Neutrophil (primary cell): ENCODE data around the gene ERC2.

Experiments
- H3K27ac ChIP-seq: fragments of 200-600 bp; sonication (generic); 2 replicates; pipeline ENCODE4 v1.5.1; 2016; ENCODE audit warnings: mild to moderate bottlenecking, moderate library complexity
- H3K27me3 ChIP-seq: fragments of 200-600 bp; sonication (generic); 2 replicates; pipeline ENCODE4 v1.6.0; 2016; ENCODE audit warnings: mild to moderate bottlenecking
- H3K36me3 ChIP-seq: fragments of 200-600 bp; sonication (generic); 2 replicates; pipeline ENCODE4 v1.5.1; 2017
- H3K4me1 ChIP-seq, 2 experiments: fragments of 200-600 bp in 1 of 2; sonication (generic) in 1 of 2; 1 replicate in 1 of 2; 2 replicates in 1 of 2; pipeline versions ENCODE4 v1.5.1 to v1.6.1; 2013 to 2016; ENCODE audit warnings: low read depth in 1 of 2, low read length in 1 of 2, mild to moderate bottlenecking in 1 of 2, moderate library complexity in 1 of 2; ENCODE audit not compliant: control insufficient read depth in 1 of 2, insufficient read depth in 1 of 2
- H3K4me3 ChIP-seq, 2 experiments: fragments of 200-600 bp in 1 of 2; sonication (generic) in 1 of 2; 1 replicate in 1 of 2; 2 replicates in 1 of 2; pipeline ENCODE4 v1.5.1; 2013 to 2016; ENCODE audit warnings: low read depth in 1 of 2, low read length in 1 of 2, mild to moderate bottlenecking in 1 of 2, moderate library complexity in 1 of 2
- H3K9me3 ChIP-seq: fragments of 200-600 bp; sonication (generic); 2 replicates; pipeline ENCODE4 v1.5.1; 2016
- TF ChIP-seq, protein P1 (sequence below): fragments of 200-600 bp; sonication (generic); IDR thresholded peaks from 2 replicates; pipeline ENCODE4 v1.5.1; 2016; ENCODE audit warnings: antibody characterized with exemption

Gene ERC2

DNA sequence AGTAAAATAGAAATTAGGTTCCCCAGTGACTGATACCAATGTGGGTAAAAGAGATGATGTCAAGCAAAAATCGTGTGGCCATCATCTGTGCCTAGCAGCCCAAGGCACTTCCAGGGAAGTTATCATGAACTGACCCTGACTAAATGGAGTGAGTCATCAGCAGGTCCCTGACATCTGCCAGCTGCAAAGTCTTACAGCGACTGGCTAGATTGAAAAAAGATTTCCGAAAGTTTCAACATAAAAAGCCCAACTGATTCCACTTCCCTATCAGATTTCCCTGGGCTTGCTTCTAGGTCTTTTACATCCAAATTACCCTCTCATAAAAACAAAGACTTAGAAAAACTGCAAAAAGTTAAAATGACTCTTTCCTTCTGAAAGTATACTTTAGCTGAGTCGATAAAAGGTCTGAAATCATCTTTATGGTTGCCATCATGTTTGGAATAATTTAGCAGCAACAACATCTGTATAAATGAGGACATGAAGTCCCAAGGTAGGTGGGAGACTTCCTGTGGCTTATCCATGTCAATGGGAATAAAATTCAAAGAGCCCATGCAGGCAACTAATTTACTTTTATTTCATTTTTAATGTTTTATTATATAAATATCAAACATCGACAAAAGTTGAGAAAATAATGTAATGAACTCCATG, 342.8 kb downstream of the ERC2 start:
- Histone ChIP-seq H3K4me1 (no peaks in the 10 kb centered on the region), H3K9me3 (no peaks in the 10 kb centered on the region), H3K36me3 (no peaks in the 10 kb centered on the region), H3K27ac (no peak overlapping the region), H3K4me3 (no peak overlapping the region), H3K27me3 (peaks cover 8% of the 10 kb centered on the region)
- TF ChIP-seq, protein P1, sequence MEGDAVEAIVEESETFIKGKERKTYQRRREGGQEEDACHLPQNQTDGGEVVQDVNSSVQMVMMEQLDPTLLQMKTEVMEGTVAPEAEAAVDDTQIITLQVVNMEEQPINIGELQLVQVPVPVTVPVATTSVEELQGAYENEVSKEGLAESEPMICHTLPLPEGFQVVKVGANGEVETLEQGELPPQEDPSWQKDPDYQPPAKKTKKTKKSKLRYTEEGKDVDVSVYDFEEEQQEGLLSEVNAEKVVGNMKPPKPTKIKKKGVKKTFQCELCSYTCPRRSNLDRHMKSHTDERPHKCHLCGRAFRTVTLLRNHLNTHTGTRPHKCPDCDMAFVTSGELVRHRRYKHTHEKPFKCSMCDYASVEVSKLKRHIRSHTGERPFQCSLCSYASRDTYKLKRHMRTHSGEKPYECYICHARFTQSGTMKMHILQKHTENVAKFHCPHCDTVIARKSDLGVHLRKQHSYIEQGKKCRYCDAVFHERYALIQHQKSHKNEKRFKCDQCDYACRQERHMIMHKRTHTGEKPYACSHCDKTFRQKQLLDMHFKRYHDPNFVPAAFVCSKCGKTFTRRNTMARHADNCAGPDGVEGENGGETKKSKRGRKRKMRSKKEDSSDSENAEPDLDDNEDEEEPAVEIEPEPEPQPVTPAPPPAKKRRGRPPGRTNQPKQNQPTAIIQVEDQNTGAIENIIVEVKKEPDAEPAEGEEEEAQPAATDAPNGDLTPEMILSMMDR, result no peak

DNA sequence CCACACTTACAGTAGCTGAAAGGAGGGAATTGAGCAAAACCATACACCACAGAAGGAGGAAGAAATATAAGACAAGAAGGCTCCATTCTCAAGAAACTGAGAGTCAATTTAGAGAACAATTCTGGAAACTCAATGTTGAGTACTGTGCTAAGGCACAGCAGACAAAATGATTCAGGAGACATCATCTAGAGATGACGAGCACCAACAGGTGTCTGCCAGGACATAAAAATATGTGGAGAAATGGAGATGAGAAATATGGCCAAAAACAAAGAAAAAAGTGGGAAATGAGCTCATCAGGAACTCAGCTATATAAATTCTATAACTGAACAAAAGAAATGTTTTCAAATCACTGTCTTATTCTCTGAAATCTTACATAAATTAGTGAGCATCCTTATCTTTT, 343.7 kb downstream of the ERC2 start:
- H3K4me1 ChIP-seq, result no peaks in the 10 kb centered on the region
- no peaks in the 10 kb centered on the region for H3K9me3 ChIP-seq
- no peaks in the 10 kb centered on the region for H3K36me3 ChIP-seq
- peaks cover 5% of the 10 kb centered on the region for H3K27me3 ChIP-seq
- H3K27ac ChIP-seq, result no peak overlapping the region
- H3K4me3 ChIP-seq, result no peak overlapping the region
- TF ChIP-seq, protein P1, result no peak

DNA sequence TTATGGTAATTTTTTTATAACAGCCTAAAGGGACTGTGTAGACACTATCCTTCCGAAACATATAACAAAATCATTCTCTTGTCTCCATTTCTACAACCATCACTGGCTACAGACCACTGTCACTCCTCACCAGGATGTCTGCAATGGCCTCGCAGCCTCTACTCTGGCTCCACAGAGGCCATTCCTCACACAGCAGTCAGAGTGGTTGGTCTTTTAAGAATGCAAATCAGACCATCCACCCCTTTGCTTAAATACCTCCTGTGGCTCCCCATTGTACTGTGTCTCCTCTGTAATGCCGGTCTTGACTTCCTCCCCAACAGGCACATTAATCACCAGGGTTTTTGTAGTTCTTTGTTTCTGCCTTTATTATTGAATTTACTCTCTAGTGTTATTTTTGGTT, 344.8 kb downstream of the ERC2 start:
- Histone ChIP-seq H3K4me1 (no peaks in the 10 kb centered on the region), H3K9me3 (no peaks in the 10 kb centered on the region), H3K36me3 (no peaks in the 10 kb centered on the region), H3K27me3 (no peaks in the 10 kb centered on the region), H3K27ac (no peak overlapping the region), H3K4me3 (no peak overlapping the region)
- TF ChIP-seq, protein P1, result no peak

DNA sequence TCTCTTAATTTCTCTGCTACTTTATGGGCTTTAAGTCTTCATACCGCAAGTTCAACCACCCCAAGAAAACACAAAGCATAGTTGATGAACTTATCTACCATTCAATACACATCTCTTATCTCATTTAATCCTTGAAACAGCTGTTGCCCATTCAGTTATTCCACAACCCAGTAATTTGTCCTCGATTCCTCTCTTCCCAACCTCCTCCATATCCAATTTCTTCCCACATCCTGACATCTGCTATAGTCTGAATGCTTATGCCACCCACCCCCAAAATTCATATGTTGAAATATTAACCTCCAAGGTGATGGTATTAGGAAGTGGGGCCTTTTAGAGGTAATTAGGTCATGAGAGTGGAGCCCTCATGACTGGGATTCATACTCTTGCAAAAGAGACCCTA, 345.4 kb downstream of the ERC2 start:
- TF ChIP-seq, protein P1, result no peak
- Histone ChIP-seq H3K4me3 (no peak overlapping the region), H3K27me3 (no peaks in the 10 kb centered on the region), H3K4me1 (no peaks in the 10 kb centered on the region), H3K36me3 (no peaks in the 10 kb centered on the region), H3K27ac (no peak overlapping the region), H3K9me3 (no peaks in the 10 kb centered on the region)

DNA sequence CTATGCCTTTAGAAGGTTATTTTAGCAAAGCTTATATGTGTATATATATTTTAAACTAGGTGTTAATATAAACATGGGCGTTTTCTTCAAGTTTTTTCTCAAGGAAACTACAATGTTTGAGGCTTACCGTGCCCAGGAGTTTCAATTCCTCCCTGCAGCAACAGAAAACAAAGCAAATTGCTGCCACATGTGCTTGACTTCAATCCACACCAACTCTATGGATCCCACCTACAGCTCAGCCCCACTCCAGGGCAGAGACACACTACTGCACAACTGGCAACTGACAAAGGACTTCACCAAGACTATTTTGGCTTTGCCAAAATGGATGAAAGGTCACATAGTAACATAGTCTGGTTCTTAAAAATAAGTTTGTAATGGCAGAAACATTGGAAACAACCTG, 346.6 kb downstream of the ERC2 start:
- Histone ChIP-seq H3K27me3 (no peaks in the 10 kb centered on the region), H3K4me1 (no peaks in the 10 kb centered on the region), H3K27ac (no peak overlapping the region), H3K4me3 (no peak overlapping the region), H3K9me3 (no peaks in the 10 kb centered on the region), H3K36me3 (no peaks in the 10 kb centered on the region)
- TF ChIP-seq, protein P1, result no peak
